H1 (cell line): ENCODE measurements around the gene STIM1. TPM values are rescaled to one million over a fixed set of nuclear protein-coding genes. Genes with fewer than 3 reads are reported as not detected.

ENCODE experiments used
- CTCF ChIA-PET: fragments of 300-600 bp; sonication (Branson Sonifier 250); formaldehyde crosslinking; loops from one replicate; lab custom pipeline; 2021; ENCODE audit not compliant: partially characterized antibody; lab: Charles Lee
- POLR2A ChIA-PET: fragments of 300-600 bp; sonication (Branson Sonifier 250); formaldehyde crosslinking; loops from one replicate; lab custom pipeline; 2021; ENCODE audit warnings: inconsistent platforms; ENCODE audit not compliant: partially characterized antibody; lab: Charles Lee
- DNase-seq, 2 experiments: peaks; one replicate each; pipeline versions ENCODE4 v3.0.0 to v3.0.0-alpha.2; 2010 to 2022; ENCODE audit warnings: low spot score in 2 of 2, low read depth in 1 of 2, mixed read lengths in 1 of 2
- FAIRE-seq: peaks from 2 replicates; lab custom pipeline; 2011; peaks lifted over from hg19 to GRCh38; lab: Jason Lieb, UNC
- H2AFZ ChIP-seq: 2 replicates; pipeline ENCODE4 v1.8.1; 2012; ENCODE audit warnings: low read length, inconsistent platforms
- H2AK5ac ChIP-seq: 2 replicates; pipeline ENCODE4 v1.6.1; 2013; ENCODE audit warnings: low read depth, low read length
- H2BK120ac ChIP-seq: replicated peaks from 2 replicates; pipeline ENCODE3; 2013; ENCODE audit warnings: low read depth, low read length, inconsistent platforms
- H2BK12ac ChIP-seq: 2 replicates; pipeline ENCODE4 v1.6.1; 2013; ENCODE audit warnings: low read depth, low read length
- H2BK15ac ChIP-seq: 2 replicates; pipeline ENCODE4 v1.6.1; 2013; ENCODE audit warnings: low read length
- H2BK20ac ChIP-seq: 2 replicates; pipeline ENCODE4 v1.6.1; 2013; ENCODE audit warnings: low read length
- H2BK5ac ChIP-seq: 2 replicates; pipeline ENCODE4 v1.6.1; 2013; ENCODE audit warnings: low read depth, low read length
- H3K14ac ChIP-seq: 2 replicates; pipeline ENCODE4 v1.6.1; 2013; ENCODE audit warnings: inconsistent platforms; ENCODE audit not compliant: insufficient read length
- H3K18ac ChIP-seq: 2 replicates; pipeline ENCODE4 v1.6.1; 2013; ENCODE audit warnings: low read length; ENCODE audit errors: extremely low read depth
- H3K23ac ChIP-seq: 2 replicates; pipeline ENCODE4 v1.6.1; 2013; ENCODE audit warnings: inconsistent platforms; ENCODE audit not compliant: insufficient read length
- H3K23me2 ChIP-seq: 2 replicates; pipeline ENCODE4 v1.6.1; 2013; ENCODE audit warnings: low read depth, low read length
- H3K27ac ChIP-seq: 2 replicates; pipeline ENCODE4 v1.6.1; 2011; ENCODE audit warnings: low read depth, low read length, inconsistent platforms
- H3K27me3 ChIP-seq, 4 experiments: replicated peaks in 1 of 4; 1 replicate in 1 of 4; 2 replicates in 3 of 4; pipeline versions ENCODE4 v1.6.1 to v1.8.1; 2011 to 2013; ENCODE audit warnings: low read length in 3 of 4, mild to moderate bottlenecking in 3 of 4, inconsistent platforms in 2 of 4, mixed read lengths in 2 of 4, moderate library complexity in 1 of 4; ENCODE audit not compliant: control insufficient read depth in 3 of 4, insufficient read depth in 3 of 4; ENCODE audit errors: extremely low read depth in 1 of 4
- H3K36me3 ChIP-seq, 4 experiments: 2 replicates each; pipeline versions ENCODE4 v1.6.1 to v1.8.1; 2011 to 2013; ENCODE audit warnings: mild to moderate bottlenecking in 4 of 4, low read length in 3 of 4, moderate library complexity in 2 of 4, control low read depth in 1 of 4, inconsistent platforms in 1 of 4; ENCODE audit not compliant: insufficient read depth in 4 of 4, control insufficient read depth in 2 of 4
- H3K4ac ChIP-seq: replicated peaks from 2 replicates; pipeline ENCODE3; 2013; ENCODE audit warnings: low read length, low read depth, mixed read lengths, inconsistent platforms; ENCODE audit not compliant: insufficient read length
- H3K4me1 ChIP-seq, 4 experiments: replicated peaks in 1 of 4; 1 replicate in 1 of 4; 2 replicates in 3 of 4; pipeline versions ENCODE4 v1.6.1 to v1.8.1; 2011 to 2013; ENCODE audit warnings: low read length in 3 of 4, inconsistent platforms in 2 of 4, mixed read lengths in 1 of 4; ENCODE audit not compliant: insufficient read depth in 4 of 4, control insufficient read depth in 3 of 4
- H3K4me2 ChIP-seq, 2 experiments: 2 replicates each; pipeline versions ENCODE4 v1.6.1 to v1.8.1; 2011 to 2013; ENCODE audit warnings: low read depth in 2 of 2, low read length in 2 of 2, control low read depth in 1 of 2, inconsistent platforms in 1 of 2, mild to moderate bottlenecking in 1 of 2; ENCODE audit not compliant: insufficient read depth in 1 of 2
- H3K4me3 ChIP-seq, 4 experiments: fragments of 200-600, 300-600 bp in 1 of 4; sonication (generic), shearing (Covaris generic), sonication (Bioruptor Twin) in 1 of 4; 2 replicates each; pipeline versions ENCODE4 v1.5.1 to v1.8.1; 2011 to 2016; ENCODE audit warnings: low read length in 4 of 4, low read depth in 3 of 4, control low read depth in 2 of 4, inconsistent platforms in 2 of 4, mild to moderate bottlenecking in 2 of 4, mixed read lengths in 1 of 4, moderate library complexity in 1 of 4; ENCODE audit not compliant: insufficient read depth in 2 of 4; ENCODE audit errors: extremely low read depth in 1 of 4
- H3K56ac ChIP-seq: replicated peaks from 2 replicates; pipeline ENCODE3; 2013; ENCODE audit warnings: low read depth, mild to moderate bottlenecking, mixed read lengths, low read length, inconsistent platforms; ENCODE audit not compliant: insufficient read length
- H3K79me1 ChIP-seq: 2 replicates; pipeline ENCODE4 v1.6.1; 2013; ENCODE audit warnings: low read depth, low read length, control low read depth
- H3K79me2 ChIP-seq, 2 experiments: 2 replicates each; pipeline versions ENCODE4 v1.6.1 to v1.8.1; 2012 to 2013; ENCODE audit warnings: low read length in 2 of 2, mild to moderate bottlenecking in 2 of 2, inconsistent platforms in 1 of 2; ENCODE audit not compliant: insufficient read depth in 2 of 2, control insufficient read depth in 1 of 2
- H3K9ac ChIP-seq, 4 experiments: replicated peaks in 1 of 4; 1 replicate in 1 of 4; 2 replicates in 3 of 4; pipeline versions ENCODE4 v1.6.1 to v1.8.1; 2011 to 2013; ENCODE audit warnings: low read depth in 3 of 4, low read length in 3 of 4, control low read depth in 2 of 4, mild to moderate bottlenecking in 2 of 4, moderate library complexity in 2 of 4, inconsistent platforms in 1 of 4; ENCODE audit errors: extremely low read depth in 1 of 4
- H3K9me3 ChIP-seq, 2 experiments: 2 replicates each; pipeline versions ENCODE4 v1.6.1 to v1.8.1; 2012 to 2013; ENCODE audit warnings: mild to moderate bottlenecking in 2 of 2, moderate library complexity in 2 of 2, control low read depth in 1 of 2, inconsistent platforms in 1 of 2, low read depth in 1 of 2, low read length in 1 of 2, mixed read lengths in 1 of 2; ENCODE audit not compliant: insufficient read depth in 2 of 2
- H4K20me1 ChIP-seq, 2 experiments: replicated peaks in 1 of 2; 2 replicates each; pipeline versions ENCODE3 to v1.8.1; 2011 to 2013; ENCODE audit warnings: inconsistent platforms in 2 of 2, low read length in 2 of 2, mild to moderate bottlenecking in 1 of 2; ENCODE audit not compliant: insufficient read depth in 2 of 2, control insufficient read depth in 1 of 2
- H4K5ac ChIP-seq: 2 replicates; pipeline ENCODE4 v1.6.1; 2013; ENCODE audit warnings: low read length, low read depth, mixed read lengths, inconsistent platforms; ENCODE audit not compliant: insufficient read length
- H4K8ac ChIP-seq: 2 replicates; pipeline ENCODE4 v1.8.0; 2013; ENCODE audit warnings: mild to moderate bottlenecking, moderate library complexity, low read length, inconsistent platforms; ENCODE audit not compliant: insufficient read depth; ENCODE audit errors: extremely low read depth
- H4K91ac ChIP-seq: replicated peaks from 2 replicates; pipeline ENCODE3; 2013; ENCODE audit warnings: low read length, mixed read lengths, inconsistent platforms; ENCODE audit not compliant: insufficient read length
- ATF3 ChIP-seq: IDR thresholded peaks from 2 replicates; pipeline ENCODE4 v1.6.1; 2011; ENCODE audit warnings: low read depth, mild to moderate bottlenecking, low read length; ENCODE audit not compliant: insufficient read depth
- GABPA ChIP-seq: IDR thresholded peaks from 2 replicates; pipeline ENCODE4 v1.6.1; 2011; ENCODE audit warnings: mild to moderate bottlenecking, low read length, moderate library complexity, borderline replicate concordance; ENCODE audit not compliant: insufficient read depth
- KDM4A ChIP-seq: IDR thresholded peaks from one replicate; pipeline ENCODE4 v1.7.1; 2012; ENCODE audit warnings: low read depth, mild to moderate bottlenecking, moderate library complexity, low read length, inconsistent platforms; ENCODE audit not compliant: severe bottlenecking
- RFX5 ChIP-seq: IDR thresholded peaks from 2 replicates; pipeline ENCODE4 v1.6.1; 2011; ENCODE audit warnings: low read depth, low read length, improper control_type of control experiment, borderline replicate concordance
- SIN3A ChIP-seq, 2 experiments: IDR thresholded peaks in 1 of 2; conservative IDR thresholded peaks in 1 of 2; 2 replicates each; pipeline ENCODE4 v1.6.1; 2011 to 2012; ENCODE audit warnings: low read length in 2 of 2, improper control_type of control experiment in 1 of 2, low read depth in 1 of 2, mild to moderate bottlenecking in 1 of 2
- SIRT6 ChIP-seq: IDR thresholded peaks from one replicate; pipeline ENCODE4 v1.7.1; 2012; ENCODE audit warnings: low read length, inconsistent platforms
- SRF ChIP-seq: IDR thresholded peaks from 2 replicates; pipeline ENCODE4 v1.6.1; 2011; ENCODE audit warnings: mild to moderate bottlenecking, low read depth, low read length, moderate library complexity
- TEAD4 ChIP-seq: IDR thresholded peaks from 2 replicates; pipeline ENCODE4 v1.6.1; 2012; ENCODE audit warnings: low read depth, low read length, inconsistent platforms, mixed read lengths
- ZNF274 ChIP-seq: IDR thresholded peaks from 2 replicates; pipeline ENCODE4 v1.7.0; 2012; ENCODE audit warnings: low read length, borderline replicate concordance; ENCODE audit errors: extremely low read depth
- WGBS, 2 experiments: shearing (Covaris generic) in 1 of 2; methylation state at CpG; one replicate each; pipeline versions ENCODE4 v1.1.6 to v1.1.7; 2013 to 2015; ENCODE audit warnings: low lambda C conversion rate in 2 of 2, mixed read lengths in 2 of 2, inconsistent platforms in 1 of 2, low coverage in 1 of 2, missing lambda C conversion rate in 1 of 2; ENCODE audit not compliant: insufficient replicate concordance in 2 of 2, insufficient coverage in 1 of 2, insufficient read length in 1 of 2; ENCODE audit errors: extremely low coverage in 1 of 2, missing lambda C conversion rate in 1 of 2; 5-methylcytosine and 5-hydroxymethylcytosine counted together
- polyA plus RNA-seq, 7 experiments: library from polyadenylated mRNA; depleted of rRNA in 3 of 7; stranded (reverse) in 5 of 7; unstranded in 2 of 7; fragments of >200 nt in 5 of 7; fragments of 200-250 nt in 2 of 7; gene quantifications; 1 replicate in 5 of 7; 2 replicates in 1 of 7; 4 replicates in 1 of 7; pipeline versions ENCODE4 v1.2.1 to v1.2.3, GENCODE V29; 2011 to 2013; ENCODE audit warnings: missing spikeins in 2 of 7, mixed read lengths in 2 of 7
- total RNA-seq: library from RNA; stranded (reverse); fragmentation: NEBNext Ultra II Directional; extraction: Animal tissue kit (Norgen Biotek cat#: 25700); gene quantifications from 2 replicates; pipeline ENCODE4 v1.2.1, GENCODE V29; 2021

STIM1 gene
- total and polyA plus RNA-seq, 2 of the 8 experiments (the other 6 are each of a cell fraction or from before 2014, with no cell fraction given) = 11.1 to 12.2 TPM

GRCh38 chr11:3810951-3811350, 44.5 kb upstream of the STIM1 start:
- no peak for TF ChIP-seq TEAD4
- no peak for TF ChIP-seq SIN3A (conservative IDR thresholded peaks at IDR 0.05 in 1 of 2, IDR thresholded peaks at IDR 0.05 in 1 of 2; ENCODE audit: low read depth in 1 of 2, low read length in 2 of 2)
- TF ChIP-seq SIRT6 = no peak
- no peak for TF ChIP-seq RFX5
- TF ChIP-seq GABPA = no peak
- TF ChIP-seq ZNF274 = no peak
- no peak for TF ChIP-seq ATF3
- no peak for TF ChIP-seq KDM4A
- TF ChIP-seq SRF = no peak
- Histone ChIP-seq H3K18ac (no peak overlapping the region), H3K9ac (no peak overlapping the region), H3K27ac (no peak overlapping the region), H3K4me2 (no peak overlapping the region), H2BK15ac (no peak overlapping the region), H4K5ac (no peak overlapping the region), H3K23ac (no peak overlapping the region), H2BK12ac (no peak overlapping the region), H3K79me1 (peaks cover 4% of the 10 kb centered on the region), H4K20me1 (peaks cover 0 to 2% of the 10 kb centered on the region in 2 experiments), H3K4me1 (peaks cover 0 to 8% (median 5%) of the 10 kb centered on the region in 4 experiments; a peak in 6 of 7 replicates), H2AK5ac (no peak overlapping the region), H3K14ac (no peak overlapping the region), H2BK5ac (no peak overlapping the region), H3K23me2 (no peaks in the 10 kb centered on the region; the same call in 1 of the 2 replicates), H4K8ac (no peak overlapping the region), H4K91ac (no peak overlapping the region), H2BK20ac (no peak overlapping the region), H3K4me3 (no peak overlapping the region), H3K56ac (no peak overlapping the region), H3K36me3 (no peaks in the 10 kb centered on the region), H2BK120ac (no peak overlapping the region), H2AFZ (no peak overlapping the region), H3K79me2 (peaks cover 0 to 5% of the 10 kb centered on the region in 2 experiments; a peak in 2 of 4 replicates), H3K9me3 (no peaks in the 10 kb centered on the region), H3K27me3 (no peaks in the 10 kb centered on the region), H3K4ac (no peak overlapping the region)
- DNase-seq = no peak
- POLR2A ChIA-PET = interaction anchor here (0.6 to 4.3 kb wide), 4 partner anchors 9 to 18 kb away, joined by 3 to 32 read pairs (median 4); no protein-coding TSS in a partner anchor
- WGBS, 2 experiments = 93% methylated on average over 4 of the region's 4 CpGs; no CpG with 5 or more reads in 1 of the 2 experiments
- CTCF ChIA-PET = interaction anchor here (0.6 to 10.8 kb wide), 11 partner anchors 9 to 262 kb away, joined by 3 to 81 read pairs (median 4); partner anchors contain the start of gene NUP98
- no peak for FAIRE-seq
